Muscle of arm (tissue), 12 donors: ENCODE measurements around the gene CISH. TPM values are rescaled to one million over a fixed set of nuclear protein-coding genes. Genes with fewer than 3 reads are reported as not detected.

Experiments
- DNase-seq: peaks from one replicate; pipeline ENCODE4 v3.0.0-alpha.2; 2013
- polyA plus RNA-seq, 12 donors: library from polyadenylated mRNA; unstranded; fragments of 120-200 nt; gene quantifications; one replicate each; pipeline ENCODE4 v1.2.1, GENCODE V29; 2013; ENCODE audit not compliant: insufficient read length in 12 of 12

The CISH gene
- polyA plus RNA-seq, 12 donors, result 8.8 to 21.0 (median 12.5) TPM; not detected in 1

DNA sequence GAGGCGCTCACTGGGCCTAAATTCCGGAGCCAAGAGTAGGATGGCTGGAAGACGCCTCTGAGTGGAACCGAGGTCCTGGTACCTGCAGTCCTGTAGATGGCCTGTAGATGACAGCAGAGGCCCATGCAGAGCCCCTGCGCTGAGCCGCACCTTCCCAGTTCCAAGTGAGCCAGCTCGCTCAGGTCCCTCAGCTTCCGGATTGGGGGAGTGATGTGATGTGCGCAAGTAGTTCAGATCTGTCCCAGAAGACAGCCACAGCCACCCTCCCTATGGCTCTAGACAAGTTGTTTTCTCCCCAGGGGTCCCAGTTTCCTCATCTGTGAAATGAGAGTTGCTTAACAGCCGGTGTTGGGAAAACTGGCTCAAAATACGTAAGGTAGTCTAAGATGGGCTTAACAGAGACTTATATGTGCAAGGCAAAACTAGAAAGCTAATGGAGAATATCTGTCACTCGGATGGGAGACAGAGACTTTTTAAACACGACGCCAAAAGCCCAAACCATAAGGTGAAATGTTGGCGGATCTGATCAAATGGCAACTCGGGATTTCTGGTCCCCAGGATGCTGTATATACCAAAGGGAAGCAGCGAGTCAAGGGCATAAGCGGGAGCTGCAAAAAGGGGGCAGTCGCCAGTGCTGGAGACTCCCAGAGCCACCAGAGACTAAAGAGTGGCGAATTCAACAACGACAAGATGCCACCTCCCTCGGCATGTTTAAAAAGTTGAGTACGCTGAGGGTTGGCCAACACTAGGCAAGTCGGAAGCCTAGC, 4.6 kb upstream of the CISH start:
- peak; percentile 87 for DNase-seq

DNA sequence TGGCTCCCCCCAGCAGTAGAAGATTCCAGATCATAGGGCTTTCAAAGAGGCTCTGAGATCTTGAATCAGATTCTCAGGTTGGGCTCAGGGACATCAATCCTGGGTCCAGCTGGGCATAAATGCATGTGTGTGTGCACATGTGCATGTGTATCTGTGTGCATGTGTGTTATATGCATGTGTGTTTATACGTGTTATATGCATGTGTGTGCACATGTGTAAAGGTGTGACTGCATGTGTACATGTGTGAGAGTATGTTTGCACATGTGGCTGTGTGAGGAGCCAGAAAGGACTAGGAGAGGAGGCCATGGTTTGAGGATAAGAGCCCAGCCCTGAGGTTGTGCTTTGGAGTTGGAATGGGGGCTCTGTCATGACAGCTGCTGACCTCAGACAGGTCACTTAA, 3.6 kb upstream of the CISH start:
- DNase-seq, result no peak

DNA sequence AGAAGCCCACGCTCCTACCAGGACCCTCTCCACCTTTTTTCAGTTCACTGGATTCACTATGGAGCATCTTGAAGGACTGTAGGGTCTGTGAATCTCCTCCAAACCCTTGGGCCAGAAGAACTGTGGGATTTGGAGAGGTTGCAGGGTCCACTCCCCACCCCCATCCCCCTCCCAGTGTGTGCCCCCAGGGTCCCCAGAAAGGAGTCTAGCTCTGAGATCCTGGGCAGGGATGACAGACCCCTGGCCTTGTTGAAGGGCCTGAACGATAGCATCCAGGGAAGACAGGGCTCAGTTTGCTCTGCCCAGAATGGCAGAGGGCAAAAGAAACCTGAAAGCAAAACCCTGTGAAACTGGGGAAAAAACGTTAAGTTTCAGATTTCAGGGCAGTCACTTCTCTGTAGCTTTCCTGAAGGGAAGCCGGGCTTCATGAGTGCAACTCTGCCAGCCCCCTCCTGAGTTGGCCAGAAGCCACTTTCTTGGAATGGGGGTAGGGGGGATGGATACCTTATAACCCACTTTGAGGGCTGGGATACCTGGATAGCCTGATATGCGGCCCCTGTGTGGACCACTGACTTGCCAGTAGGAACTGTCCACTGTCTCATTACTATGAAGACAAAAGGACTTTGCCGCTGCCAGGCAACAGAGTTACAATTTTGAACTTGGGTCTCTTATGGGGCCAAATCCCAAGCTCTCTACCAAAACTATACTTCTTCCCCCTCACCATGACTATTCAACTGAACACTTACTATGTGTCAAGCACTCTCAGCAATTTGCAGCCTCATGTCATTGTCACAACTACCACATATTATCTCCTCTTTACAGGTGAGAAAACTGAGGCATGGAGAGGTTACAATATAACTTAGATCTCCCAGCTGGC, 1.6 kb upstream of the CISH start:
- DNase-seq, result no peak

DNA sequence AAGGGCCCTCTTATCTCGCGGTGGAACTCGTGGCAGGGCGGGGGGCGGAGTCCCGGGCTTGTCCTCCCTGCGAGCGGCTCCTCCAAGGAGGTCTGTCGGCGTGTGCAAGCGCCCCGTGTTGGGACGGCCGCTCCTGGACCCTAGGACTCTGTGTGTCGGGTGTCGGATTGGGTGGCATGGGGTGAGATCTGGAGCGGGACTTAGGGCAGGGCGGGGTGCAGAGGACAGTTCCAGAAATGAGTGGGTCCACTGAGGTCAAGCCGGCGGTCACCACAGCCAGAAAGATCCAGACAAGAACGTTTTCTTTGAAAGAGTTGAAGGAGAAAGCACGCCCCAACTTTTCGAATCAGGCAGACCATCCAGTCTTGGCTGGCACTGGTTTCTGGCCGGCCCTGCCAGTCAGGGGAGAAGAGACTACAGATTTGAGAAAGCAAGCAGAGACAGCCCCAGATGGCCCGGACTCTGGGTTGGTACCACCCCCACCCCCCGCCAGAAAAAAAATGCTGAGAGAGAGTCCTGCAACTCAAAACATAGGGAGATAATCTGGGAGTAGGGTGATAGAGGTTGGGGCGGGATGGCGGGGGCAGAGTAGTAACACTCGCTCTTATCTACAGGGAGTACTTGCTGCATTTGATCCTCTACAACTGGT, 784 bp upstream of the CISH start:
- DNase-seq, result no peak

DNA sequence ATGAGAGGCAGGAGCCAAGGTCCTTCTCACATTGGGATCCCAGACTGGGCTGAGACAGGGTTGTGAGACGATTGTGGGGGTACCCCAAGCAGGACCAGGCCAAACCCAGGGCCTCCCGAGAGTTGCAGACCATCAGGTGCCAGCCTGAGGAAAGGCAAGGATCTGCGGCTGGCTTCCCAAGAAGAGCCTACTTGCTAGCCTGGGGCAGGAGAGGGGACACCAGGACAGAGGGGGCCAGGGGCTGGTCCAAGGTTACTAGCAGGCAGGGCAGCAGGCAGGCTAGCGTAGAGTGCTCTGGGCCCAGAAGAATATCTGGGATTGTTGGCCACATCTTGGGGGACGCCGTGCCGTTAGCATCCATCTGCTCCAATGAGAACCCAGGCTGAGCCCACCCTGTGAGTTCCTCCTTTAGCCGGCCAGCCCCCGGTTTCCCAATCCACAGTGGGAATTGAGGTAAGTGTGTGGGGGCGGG, 546 bp downstream of the CISH start:
- no peak for DNase-seq

DNA sequence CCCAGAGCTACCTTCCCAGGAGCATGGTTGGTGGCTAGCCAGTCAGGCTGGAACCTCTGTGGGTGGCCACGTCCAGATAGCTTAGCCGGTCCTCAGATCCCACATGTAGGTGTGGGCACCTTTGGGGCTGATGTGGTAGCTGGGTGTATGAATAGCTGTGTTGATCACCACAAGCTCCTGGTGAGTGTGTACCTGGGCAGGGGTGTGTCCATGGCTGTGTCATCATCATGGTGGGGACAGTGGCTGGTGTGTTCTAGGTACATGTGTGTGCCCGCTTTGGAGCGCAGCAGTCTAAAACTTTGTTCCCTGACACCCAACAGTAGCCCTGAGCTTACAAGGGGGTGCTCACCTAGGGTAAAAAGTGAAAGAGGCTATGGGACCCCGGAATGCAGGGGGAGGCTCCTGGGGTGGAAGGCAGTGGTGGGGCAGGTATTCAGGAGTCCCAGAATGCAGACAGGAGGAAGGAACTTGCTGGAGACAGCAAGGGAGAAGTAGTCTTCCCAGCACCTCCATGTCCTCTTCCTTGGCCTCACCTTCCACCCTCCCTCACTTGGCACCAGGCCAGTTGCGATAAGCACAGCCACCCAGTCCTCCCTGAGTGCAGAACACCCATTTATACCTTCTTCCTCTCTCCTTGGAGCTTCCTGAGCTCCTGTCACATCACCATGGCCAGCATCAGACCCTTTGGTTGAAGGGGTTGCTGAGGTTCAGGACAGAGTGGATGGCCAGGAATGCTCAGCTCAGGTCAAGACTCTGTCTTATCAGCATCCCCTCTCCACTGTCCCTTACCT, 1.2 kb downstream of the CISH start:
- no peak for DNase-seq

DNA sequence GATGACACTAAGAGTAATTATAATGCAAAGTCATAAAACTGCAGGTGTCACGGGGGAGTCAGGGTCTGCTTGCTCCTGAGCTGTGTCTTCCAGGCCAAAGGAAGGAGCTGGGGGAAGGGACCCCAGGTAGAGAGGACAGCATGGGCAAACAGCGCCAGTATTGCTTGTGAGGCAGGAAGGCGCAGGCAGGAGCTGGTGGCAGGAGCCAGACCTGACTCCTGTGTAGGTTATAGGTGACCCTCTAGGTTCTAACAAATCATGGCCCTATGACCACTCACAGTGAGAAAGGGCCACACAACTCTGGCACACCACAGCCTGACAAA, 1.9 kb downstream of the CISH start:
- DNase-seq, result no peak

DNA sequence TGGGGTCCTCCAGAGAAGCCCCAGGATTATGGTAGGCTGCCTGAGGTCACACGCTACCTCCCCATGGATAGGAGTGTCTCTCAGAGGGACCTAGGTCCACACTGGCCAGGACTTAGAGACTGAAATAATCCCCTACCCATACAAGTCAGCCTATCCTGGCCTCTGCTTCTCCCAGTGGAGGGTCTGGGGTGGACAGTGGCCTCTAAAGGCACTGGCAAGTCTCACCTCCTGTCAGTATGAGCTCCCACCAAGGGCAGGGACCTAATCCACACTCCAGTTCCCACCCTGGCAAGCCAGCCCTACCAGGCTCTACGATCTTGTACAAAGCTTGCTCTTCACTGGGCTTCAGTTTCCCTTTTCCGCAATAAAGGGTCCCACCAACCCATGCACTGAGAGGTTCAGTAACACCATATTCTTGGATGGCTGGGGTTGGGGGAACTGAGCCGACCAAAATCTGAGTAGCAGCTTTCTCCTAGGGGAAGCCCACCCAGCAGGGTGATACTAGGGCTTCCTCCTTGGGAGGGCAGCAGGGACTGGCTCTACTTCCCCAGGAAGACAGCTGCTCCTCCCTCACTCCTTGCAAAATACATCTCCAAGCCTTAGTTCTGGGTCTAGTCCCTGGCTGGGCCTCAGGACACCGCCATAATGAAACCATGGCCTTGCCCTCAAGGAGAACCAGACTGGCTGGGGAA, 2.4 kb downstream of the CISH start:
- no peak for DNase-seq

DNA sequence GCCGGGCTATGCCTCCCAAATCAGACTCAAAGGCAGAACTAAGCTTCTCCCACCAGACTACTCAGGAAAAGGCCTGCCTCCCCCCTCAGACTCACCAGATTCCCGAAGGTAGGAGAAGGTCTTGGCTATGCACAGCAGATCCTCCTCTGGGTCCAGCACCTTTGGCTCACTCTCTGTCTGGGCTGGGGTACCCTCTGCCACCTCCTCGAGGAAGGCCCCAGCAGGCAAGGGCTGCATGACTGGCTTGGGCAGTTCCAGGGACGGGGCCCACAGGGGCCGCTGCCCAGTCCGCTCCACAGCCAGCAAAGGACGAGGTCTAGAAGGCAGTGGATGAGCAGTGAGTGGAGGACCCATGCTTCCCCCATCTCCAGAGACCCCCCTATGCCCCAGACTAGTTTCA, 3.3 kb downstream of the CISH start:
- no peak for DNase-seq

DNA sequence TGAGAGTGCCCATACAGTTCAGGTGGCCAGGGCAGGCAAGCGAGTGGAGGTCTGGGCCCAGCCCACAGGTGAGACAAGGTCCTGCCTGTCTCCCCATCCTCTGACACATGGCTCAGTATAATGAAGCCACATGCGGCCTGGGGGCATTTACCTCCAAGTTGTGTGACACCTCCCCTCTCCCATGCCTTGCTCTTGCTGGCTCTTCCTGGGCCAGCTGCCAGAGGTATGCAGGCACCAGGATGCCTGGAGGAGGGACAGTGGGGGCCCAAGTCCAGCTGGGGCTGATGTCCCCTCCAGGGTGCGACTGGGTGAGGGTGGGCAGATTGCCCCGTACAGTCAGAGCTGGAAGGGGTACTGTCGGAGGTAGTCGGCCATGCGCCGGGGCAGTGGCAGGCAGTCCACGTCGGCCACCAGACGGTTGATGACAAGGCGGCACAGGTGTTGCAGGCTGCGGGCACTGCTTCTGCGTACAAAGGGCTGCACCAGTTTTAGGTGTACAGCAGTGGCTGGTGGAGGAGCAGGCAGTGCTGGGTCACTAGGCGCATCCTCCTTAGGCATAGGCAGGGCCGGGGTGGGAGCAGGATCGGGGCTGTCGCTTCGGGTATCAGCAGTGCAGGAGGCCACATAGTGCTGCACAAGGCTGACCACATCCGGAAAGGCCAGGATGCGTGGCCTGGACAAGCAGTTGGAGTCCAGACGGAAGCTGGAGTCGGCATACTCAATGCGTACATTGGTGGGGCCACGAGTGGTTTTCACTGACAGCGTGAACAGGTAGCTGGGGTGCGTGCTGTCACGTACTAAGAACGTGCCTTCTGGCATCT, 4.1 kb downstream of the CISH start:
- no peak for DNase-seq

DNA sequence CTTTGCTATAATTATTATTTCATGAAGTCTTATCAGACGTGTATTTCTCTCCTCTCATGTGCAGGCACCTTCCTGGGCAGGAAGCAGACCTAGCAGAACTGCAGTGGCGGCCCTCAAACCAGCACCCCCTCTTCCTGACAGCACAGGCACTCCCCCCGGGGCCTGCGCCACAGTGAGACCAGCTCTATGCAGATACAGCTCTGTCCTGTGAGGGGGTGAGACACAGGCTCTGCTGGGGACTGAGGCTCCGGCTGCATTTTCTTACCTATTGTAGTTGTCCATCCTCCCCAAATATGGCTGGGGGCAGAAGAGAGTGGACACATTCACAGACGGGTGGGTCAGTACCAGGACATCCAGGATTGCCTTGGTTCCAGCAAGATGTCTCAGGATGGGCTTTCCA, 5.0 kb downstream of the CISH start:
- DNase-seq, result no peak

DNA sequence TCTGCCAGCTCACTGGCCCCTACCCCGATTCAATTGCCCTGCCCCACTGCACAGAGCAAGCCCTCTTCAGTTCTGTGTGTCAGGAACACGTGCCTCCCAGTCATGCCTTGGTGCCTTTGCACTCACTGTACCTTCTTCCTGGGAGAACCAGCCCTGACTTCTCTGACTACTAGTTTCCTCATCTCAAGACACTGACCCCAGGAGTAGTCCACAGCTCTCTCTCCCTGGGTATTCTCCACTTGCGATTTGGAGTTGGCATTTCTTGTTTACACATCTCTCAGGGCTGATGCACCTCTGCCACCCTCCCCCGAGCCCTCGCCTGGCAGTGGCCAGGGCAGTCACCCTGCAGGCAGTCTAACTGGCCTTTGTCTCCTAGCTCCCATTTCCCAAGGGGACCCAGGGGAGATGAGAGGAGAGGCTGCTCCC, 5.7 kb downstream of the CISH start:
- DNase-seq, result no peak

DNA sequence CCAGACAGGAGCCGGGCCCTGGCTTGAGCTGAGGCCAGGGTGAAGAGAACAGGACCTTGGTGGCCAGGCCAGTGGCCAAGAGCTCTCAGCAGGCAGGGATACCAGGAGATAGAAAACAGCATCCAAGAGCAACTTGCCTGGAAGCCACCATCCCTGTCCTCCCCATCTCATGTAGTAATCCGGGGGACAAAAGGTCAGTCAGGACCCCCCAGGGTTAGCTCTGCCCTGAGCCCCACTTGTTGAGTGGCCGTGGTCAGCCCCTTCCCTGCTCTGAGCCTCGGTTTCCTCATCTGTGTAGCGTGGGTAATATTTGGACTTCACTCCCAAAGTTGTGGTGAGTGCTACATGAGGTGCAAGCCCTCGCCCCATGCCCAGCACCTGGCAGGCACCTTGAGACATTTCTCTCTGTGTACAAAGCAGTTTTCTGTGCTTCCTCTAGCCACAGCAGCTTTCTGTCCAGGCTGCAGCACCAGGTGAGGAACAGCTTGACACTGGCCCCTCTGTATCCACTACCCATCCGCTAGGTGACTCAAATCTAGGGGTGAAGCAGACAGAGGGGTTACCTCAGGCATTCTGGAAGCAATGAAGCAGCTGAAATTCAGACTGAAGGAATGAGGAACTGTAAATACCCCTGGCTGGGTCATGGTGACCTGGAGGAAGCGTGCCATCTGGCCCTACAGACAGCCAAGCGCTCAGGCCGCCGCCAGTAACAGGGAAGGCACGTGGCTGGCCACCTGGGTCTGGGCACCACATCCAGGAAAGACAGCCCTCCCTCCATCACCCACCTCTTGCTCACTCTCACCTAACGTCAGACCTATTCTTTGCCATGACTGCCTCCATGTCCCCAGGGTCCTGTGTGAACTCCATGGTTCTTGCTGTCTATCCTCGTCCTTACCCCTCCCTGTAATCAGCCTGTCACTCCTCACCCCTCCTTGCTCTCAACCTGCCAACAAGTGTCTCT, 6.7 kb downstream of the CISH start:
- no peak for DNase-seq

DNA sequence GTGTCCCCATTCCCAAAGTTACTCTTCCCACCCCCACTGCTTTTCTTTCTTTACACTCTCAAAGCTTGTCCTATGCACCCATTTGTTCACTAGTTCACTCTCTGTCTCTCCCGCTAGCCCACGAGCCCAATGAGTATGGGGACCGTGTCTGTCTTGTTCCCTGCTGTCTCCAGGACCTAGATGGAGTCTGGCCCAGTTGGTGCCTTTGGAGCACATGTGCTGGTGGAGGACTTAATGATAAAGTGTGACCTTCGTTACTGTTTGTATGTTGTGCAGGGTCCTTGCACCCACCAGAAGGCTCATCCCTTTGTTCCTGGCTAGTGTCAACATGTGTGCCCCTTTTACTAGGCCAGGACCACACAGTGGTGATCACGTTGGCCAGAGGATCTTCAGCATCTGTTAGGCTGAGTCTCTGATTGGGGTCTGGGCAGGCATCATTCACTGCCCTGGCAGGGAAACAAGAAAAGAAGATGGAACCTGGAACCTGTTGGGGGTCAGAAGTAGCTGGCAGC, 7.4 kb downstream of the CISH start:
- DNase-seq, result no peak

DNA sequence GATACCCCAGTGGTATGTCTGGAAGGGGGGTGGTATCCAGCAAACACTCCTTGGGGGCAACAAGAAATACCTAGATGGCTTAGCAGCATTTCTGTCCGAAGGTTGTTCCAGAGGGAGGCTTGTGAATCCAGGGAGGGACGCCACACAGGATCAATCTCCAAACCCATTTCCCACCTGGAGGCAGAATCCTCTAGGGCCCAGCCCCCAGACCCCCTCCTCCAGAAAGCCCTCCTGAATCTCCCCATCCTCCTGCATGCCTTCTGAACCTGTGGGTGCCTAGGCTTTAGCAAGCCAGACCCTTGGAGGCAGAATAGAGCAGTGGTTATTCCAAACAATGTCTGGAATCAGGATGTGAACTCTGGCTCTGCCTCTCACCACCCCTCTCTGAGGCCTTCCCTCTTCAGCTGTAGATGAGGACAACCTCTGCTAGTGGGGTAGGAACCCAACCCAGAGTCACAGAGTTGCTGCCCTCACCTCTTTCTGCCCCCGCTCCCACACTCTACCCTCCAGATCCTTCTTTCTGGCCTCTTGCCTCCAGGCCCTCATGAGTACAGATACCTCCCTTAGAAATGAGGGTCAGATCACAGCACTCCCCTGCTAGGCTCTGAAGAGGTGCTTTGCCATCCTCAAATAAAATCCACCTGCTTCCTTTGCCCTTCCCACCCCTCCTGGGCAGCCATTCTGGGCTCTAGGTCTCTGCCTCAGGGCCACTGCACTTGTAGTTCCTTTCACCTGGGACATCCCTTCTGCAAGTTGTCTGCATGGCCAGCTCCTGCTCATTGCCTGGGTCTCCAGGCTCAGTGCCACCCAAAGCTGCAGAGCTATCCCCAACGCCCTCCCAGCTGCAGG, 8.1 kb downstream of the CISH start:
- DNase-seq, result no peak

DNA sequence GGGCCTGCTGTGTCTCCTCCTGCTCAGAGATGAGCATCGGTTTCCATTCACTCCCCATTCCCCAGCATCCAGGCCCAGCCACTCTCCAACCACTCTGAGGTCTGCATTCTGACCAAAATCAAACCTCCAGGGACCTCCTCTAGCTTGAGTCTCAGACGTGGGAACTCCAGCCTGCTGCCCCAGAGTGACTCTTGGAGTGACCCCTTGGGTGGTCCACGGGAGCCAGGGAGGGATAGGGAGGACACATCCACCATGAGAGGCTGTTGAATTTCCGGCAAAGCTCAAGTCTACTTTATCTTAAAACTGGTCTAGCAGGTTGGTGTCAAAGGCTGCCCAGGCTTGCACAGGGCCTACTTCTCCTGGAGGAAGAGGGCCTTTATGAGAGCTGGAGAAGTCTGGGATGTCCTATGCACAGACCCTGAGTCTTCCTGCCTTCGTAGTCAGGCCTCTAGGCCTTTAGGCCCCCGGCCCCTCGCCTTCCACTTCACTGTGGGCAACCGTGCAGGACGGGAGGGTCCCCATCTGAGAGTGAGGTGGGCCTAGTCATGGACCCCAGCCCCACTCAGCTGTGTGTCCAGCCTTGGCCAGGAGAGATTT, 8.9 kb downstream of the CISH start:
- DNase-seq, result no peak

DNA sequence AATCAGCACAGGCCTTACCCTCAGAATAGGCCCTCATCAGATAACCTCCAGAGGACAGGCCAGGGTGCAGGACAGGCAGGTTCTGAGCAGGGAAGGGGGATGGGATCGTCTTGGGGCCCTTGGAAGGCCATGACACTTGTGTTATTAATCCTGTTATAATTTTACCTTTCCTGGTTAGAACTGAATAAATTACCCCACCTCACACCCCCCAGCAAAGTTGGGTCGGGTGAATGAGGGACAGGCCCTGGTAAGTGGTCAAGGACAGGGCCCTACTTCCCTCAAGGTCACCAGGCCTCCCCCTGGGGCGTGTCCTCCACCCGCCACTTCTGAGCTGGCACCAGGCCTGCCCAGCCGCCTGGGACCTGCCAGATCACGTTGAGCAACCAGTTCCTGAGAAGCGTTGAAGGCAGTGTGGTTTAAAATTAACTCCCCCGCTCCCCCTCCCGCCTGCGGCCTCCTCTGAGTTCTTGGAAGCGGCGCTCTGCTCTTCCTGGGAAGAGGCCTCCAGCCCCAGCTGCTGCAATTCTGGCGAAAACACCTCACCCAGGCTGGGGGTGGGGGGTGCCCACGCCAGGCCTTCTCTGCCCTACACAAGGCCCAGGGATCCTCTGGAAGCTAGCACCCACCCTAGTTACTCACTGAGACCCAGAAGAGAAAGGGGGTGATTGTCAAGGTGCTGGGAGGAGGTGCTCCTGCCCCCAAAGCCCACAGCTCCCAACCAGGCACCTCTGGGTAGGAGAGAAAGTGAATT, 10.6 kb downstream of the CISH start:
- DNase-seq, result peak; percentile 90
